Measurements from ENCODE around the gene DOC2B. TPM values are rescaled to one million over a fixed set of nuclear protein-coding genes. Genes with fewer than 3 reads are reported as not detected.

Gene DOC2B
- total RNA-seq, 1 donor from 2014 or later, result 0.03 TPM

Other genes starting within 250 kb of the DOC2B start
- 1.1 TPM in 1 of 2 replicates, not detected in the other for gene SCGB1C2, start 44.1 kb downstream of the DOC2B start, total RNA-seq
- 24.3 and 26.0 TPM in 2 replicates for gene RPH3AL, start 171.2 kb upstream of the DOC2B start, total RNA-seq